ENCODE results near the gene DHX58. TPM values are rescaled to one million over a fixed set of nuclear protein-coding genes. Genes with fewer than 3 reads are reported as not detected.

The DHX58 gene
- total RNA-seq, 2 donors from 2014 or later: 13.7 to 18.5 TPM

DNA sequence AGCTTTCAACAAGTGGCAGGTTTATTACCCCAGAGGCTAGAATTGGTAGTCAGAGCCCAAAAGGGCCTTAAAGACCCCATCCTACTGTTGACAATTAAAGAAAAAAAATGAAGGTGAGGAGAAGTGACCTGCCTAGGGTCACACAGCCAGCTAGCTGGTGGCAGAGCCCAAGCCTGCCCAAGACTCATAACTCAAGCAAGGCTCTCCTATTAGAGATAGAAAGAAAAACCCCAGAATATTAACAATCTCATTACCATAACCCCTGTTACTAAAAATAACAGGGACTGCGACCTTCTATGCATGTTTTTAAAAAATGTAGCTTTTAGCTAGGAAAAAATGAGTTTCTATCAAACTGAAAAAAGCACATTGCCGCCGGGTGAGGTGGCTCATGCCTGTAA lies 24.1 kb upstream of the DHX58 start:
- DNase-seq (ENCODE audit: low spot score) (no peak), ATAC-seq (ENCODE audit: insufficient number of reproducible peaks, low FRiP score, low read depth) (no peak)
- peaks cover 35 to 67% of the 10 kb centered on the region in 2 donors for H3K4me1 ChIP-seq (ENCODE audit: control insufficient read depth in 1 of 2, low read depth in 2 of 2)
- no peaks in the 10 kb centered on the region for H3K9me3 ChIP-seq
- H3K27ac ChIP-seq: peak overlapping the region in 1 of 2 donors; percentile 8
- H3K27me3 ChIP-seq (replicated peaks; ENCODE audit: insufficient read depth): no peaks in the 10 kb centered on the region
- TF ChIP-seq, protein P1, sequence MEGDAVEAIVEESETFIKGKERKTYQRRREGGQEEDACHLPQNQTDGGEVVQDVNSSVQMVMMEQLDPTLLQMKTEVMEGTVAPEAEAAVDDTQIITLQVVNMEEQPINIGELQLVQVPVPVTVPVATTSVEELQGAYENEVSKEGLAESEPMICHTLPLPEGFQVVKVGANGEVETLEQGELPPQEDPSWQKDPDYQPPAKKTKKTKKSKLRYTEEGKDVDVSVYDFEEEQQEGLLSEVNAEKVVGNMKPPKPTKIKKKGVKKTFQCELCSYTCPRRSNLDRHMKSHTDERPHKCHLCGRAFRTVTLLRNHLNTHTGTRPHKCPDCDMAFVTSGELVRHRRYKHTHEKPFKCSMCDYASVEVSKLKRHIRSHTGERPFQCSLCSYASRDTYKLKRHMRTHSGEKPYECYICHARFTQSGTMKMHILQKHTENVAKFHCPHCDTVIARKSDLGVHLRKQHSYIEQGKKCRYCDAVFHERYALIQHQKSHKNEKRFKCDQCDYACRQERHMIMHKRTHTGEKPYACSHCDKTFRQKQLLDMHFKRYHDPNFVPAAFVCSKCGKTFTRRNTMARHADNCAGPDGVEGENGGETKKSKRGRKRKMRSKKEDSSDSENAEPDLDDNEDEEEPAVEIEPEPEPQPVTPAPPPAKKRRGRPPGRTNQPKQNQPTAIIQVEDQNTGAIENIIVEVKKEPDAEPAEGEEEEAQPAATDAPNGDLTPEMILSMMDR (IDR thresholded peaks at IDR 0.05): no peak
- H3K36me3 ChIP-seq: peaks cover 3% of the 10 kb centered on the region
- no peak overlapping the region for H3K4me3 ChIP-seq

DNA sequence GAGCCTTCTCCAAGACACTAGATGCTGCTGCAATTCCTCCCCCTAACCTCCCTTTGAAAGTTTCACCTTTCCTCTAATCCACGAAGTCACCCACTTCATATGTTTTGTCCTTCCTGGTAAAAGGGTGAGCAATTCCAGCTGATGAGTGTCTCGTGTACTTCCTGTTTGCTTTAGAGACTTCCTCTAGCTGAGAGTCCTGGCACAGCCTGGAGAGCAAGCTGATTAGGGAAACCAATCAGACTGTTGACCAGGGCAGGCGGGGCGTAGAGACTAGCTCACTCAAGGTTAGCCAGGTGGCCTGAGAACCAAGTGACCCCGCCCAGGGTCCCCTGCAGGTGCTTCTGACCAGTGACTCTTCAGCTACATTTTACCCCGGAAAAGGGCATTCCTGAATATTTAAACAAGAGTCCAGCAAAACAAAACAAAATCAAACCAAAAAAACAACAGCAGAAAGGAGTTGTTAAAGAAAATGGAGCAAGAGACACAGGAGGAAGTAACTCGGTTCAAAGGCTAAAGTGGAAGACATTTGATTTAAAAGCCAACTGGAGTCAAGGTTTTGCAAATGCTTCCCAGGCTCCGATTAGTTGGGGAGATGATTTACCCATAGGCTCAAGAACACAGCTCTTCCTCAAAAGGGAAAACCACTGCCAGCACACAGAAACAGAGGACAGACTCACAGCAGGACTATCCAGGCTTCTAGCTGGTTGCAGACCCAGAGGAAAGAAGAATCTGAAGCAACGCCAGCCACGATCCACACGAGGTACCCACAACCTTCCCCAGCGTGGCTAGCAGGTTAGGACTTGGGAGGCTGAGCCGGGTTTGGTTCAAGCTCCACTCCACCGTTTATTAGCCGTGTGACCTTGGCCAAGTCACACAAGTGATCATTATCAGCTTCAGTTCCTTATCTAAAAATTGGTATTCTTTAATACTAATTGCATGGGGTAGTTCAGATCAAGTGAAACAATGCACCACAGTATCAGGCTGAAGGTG lies 23.4 kb upstream of the DHX58 start:
- DNase-seq (ENCODE audit: low spot score): no peak
- peaks cover 3% of the 10 kb centered on the region for H3K36me3 ChIP-seq
- ATAC-seq (ENCODE audit: insufficient number of reproducible peaks, low FRiP score, low read depth): no peak
- H3K27ac ChIP-seq: peak overlapping the region; percentile 8
- H3K4me1 ChIP-seq (ENCODE audit: control insufficient read depth in 1 of 2, low read depth in 2 of 2): peaks cover 31 to 67% of the 10 kb centered on the region in 2 donors
- no peaks in the 10 kb centered on the region for H3K27me3 ChIP-seq (replicated peaks; ENCODE audit: insufficient read depth)
- no peak overlapping the region for H3K4me3 ChIP-seq
- TF ChIP-seq, protein P1 (IDR thresholded peaks at IDR 0.05): no peak
- H3K9me3 ChIP-seq: no peaks in the 10 kb centered on the region

DNA sequence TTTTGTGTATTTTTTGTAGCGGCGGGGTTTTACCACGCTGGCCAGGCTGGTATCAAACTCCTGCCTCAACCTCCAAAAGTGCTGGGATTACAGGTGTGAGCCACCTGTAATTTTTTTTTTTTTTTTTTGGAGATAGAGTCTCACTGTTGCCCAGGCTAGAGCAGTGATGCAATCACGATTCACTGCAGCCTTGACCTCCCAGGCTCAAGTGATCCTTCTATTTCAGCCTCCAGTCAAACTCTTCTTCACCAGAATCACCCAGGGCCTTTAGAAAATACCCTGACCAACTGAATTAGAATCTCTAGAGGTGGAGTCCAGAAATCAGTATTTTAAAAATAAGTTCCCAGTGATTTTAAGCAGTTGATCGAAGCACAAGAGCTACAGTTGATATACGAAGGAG lies 22.6 kb upstream of the DHX58 start:
- no peaks in the 10 kb centered on the region for H3K9me3 ChIP-seq
- DNase-seq (ENCODE audit: low spot score): no peak
- H3K36me3 ChIP-seq: peaks cover 6% of the 10 kb centered on the region
- TF ChIP-seq, protein P1 (IDR thresholded peaks at IDR 0.05): no peak
- H3K27ac ChIP-seq: peak overlapping the region; percentile 1 to 2
- no peak for ATAC-seq (ENCODE audit: insufficient number of reproducible peaks, low FRiP score, low read depth)
- H3K4me3 ChIP-seq: no peak overlapping the region
- peaks cover 28 to 68% of the 10 kb centered on the region in 2 donors for H3K4me1 ChIP-seq (ENCODE audit: control insufficient read depth in 1 of 2, low read depth in 2 of 2)
- no peaks in the 10 kb centered on the region for H3K27me3 ChIP-seq (replicated peaks; ENCODE audit: insufficient read depth)

DNA sequence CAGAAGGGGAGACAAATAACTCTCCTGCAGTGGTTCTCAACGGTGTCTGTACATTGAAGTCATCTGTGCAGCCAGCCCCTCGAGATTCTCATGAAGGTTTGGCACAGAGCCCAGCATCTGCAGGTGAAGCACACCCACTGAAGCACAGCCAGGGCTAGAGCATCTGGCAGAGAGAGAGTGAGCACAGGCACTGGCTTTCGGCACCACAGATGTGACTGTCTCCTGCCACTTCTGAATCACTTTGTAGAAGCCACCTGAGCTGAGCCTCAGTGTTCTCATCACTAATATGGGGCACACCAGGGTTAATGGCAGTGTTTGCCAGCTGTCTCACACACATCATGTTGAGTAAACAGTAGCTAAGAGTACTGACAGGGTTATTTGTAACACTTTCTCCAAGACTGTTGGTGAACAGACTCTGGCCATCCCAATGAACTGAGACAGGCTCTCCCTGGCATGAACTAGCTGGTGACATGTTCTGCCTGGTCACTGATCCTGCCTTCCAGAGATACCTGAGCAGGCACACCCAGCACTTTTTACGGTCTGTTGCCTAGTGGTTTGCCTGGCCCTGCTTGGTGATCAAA lies 21.0 kb upstream of the DHX58 start:
- no peak overlapping the region for H3K27ac ChIP-seq
- ATAC-seq (ENCODE audit: insufficient number of reproducible peaks, low FRiP score, low read depth) (no peak), DNase-seq (ENCODE audit: low spot score) (no peak)
- peaks cover 27 to 62% of the 10 kb centered on the region in 2 donors for H3K4me1 ChIP-seq (ENCODE audit: control insufficient read depth in 1 of 2, low read depth in 2 of 2)
- no peaks in the 10 kb centered on the region for H3K9me3 ChIP-seq
- H3K36me3 ChIP-seq: peaks cover 22% of the 10 kb centered on the region
- no peaks in the 10 kb centered on the region for H3K27me3 ChIP-seq (replicated peaks; ENCODE audit: insufficient read depth)
- TF ChIP-seq, protein P1 (IDR thresholded peaks at IDR 0.05): no peak
- no peak overlapping the region for H3K4me3 ChIP-seq

DNA sequence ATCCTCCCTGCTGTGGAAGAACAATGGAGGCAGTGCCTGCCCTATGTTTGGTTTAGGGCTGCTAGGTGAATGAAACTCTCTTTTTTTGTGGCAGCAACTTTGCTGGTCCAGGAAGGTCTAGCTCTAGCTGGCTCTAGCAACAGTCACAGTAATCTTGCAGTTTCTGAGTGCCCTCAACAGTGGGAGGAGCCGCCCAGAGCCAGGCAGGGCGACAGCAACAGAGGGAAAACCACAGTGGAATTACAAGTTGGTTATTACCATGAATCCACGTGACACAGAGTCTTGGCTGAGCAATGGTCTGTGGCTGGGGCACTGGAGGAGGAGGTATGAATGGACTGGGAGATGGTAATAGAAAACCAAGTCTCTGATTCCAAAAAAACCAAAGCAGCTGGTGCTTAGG lies 20.4 kb upstream of the DHX58 start:
- no peaks in the 10 kb centered on the region for H3K27me3 ChIP-seq (replicated peaks; ENCODE audit: insufficient read depth)
- no peaks in the 10 kb centered on the region for H3K9me3 ChIP-seq
- ATAC-seq (ENCODE audit: insufficient number of reproducible peaks, low FRiP score, low read depth) (peak; percentile 19), DNase-seq (ENCODE audit: low spot score) (no peak)
- peaks cover 28% of the 10 kb centered on the region for H3K36me3 ChIP-seq
- TF ChIP-seq, protein P1 (IDR thresholded peaks at IDR 0.05): no peak
- peak overlapping the region in 1 of 2 donors; percentile 14 for H3K27ac ChIP-seq
- peaks cover 25 to 55% of the 10 kb centered on the region in 2 donors for H3K4me1 ChIP-seq (ENCODE audit: control insufficient read depth in 1 of 2, low read depth in 2 of 2)
- H3K4me3 ChIP-seq: no peak overlapping the region
